Activated CD4-positive, alpha-beta T cell treated with anti-CD3 and anti-CD28 coated beads, Interleukin-2, amount 10 ng/mL, durations not matched to agents 24 days and 14 days (primary cell): ENCODE results near the gene MAP3K21. TPM values are rescaled to one million over a fixed set of nuclear protein-coding genes. Genes with fewer than 3 reads are reported as not detected.

Experiments used
- DNase-seq: peaks from one replicate; pipeline ENCODE4 v3.0.0; 2022
- H3K27ac Mint-ChIP-seq: one replicate; pipeline ENCODE4 v1.8.0; 2022; ENCODE audit warnings: mild to moderate bottlenecking, mixed read lengths
- H3K27me3 Mint-ChIP-seq: one replicate; pipeline ENCODE4 v1.8.0; 2022; ENCODE audit warnings: mixed read lengths
- H3K36me3 Mint-ChIP-seq: one replicate; pipeline ENCODE4 v1.8.0; 2022; ENCODE audit warnings: low read depth, mild to moderate bottlenecking, mixed read lengths
- H3K4me1 Mint-ChIP-seq: one replicate; pipeline ENCODE4 v1.8.0; 2021; ENCODE audit warnings: mixed read lengths
- H3K4me3 Mint-ChIP-seq: one replicate; pipeline ENCODE4 v1.8.0; 2022; ENCODE audit warnings: mild to moderate bottlenecking, moderate library complexity, mixed read lengths
- H3K9me3 Mint-ChIP-seq: one replicate; pipeline ENCODE4 v1.8.0; 2021; ENCODE audit warnings: mixed read lengths
- intact Hi-C: fragments of 100-400 bp; cut with micrococcal nuclease; formaldehyde crosslinking; loops from one replicate; pipeline ENCODE4 v1.15.1; 2023
- total RNA-seq: library from RNA; stranded (reverse); gene quantifications from 2 replicates; pipeline ENCODE4 v1.2.3, GENCODE V29; 2022

MAP3K21 gene
- total RNA-seq, 1 donor from 2014 or later: 1.5 TPM

- intact Hi-C loops: no loop called here
- DNase-seq: no peak
- H3K27ac Mint-ChIP-seq: no peak overlapping the region
- H3K4me3 Mint-ChIP-seq: no peak overlapping the region
- no peaks in the 10 kb centered on the region for H3K36me3 Mint-ChIP-seq
- peaks cover 2% of the 10 kb centered on the region for H3K27me3 Mint-ChIP-seq
- no peaks in the 10 kb centered on the region for H3K9me3 Mint-ChIP-seq
- H3K4me1 Mint-ChIP-seq: peaks cover 4% of the 10 kb centered on the region
Observed at GRCh38 chr1:233372218-233373120, 44.9 kb downstream of the MAP3K21 start.

DNA sequence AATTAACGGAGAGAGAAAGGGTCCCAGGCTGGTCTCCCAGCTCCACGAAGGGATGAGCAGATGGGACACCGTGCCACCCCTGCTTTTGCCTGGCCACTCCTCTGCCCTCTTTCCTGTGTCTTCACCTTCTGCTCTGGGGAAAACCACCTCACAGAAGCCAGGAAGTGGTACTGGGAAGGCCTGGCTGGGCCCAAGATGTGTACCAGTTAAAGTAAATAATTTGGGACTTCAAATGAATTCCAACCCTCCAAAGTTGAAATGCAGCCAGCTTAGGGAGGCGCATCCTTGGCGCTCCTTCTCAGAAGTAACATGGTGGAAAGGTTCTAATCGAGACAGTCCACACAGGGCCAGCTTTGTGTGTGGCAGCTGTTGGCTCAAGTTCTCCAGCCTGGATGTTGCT, 45.7 kb downstream of the MAP3K21 start:
- no peaks in the 10 kb centered on the region for H3K9me3 Mint-ChIP-seq
- H3K4me1 Mint-ChIP-seq: peaks cover 4% of the 10 kb centered on the region
- H3K27me3 Mint-ChIP-seq: no peaks in the 10 kb centered on the region
- DNase-seq: no peak
- intact Hi-C loops: no loop called here
- no peak overlapping the region for H3K27ac Mint-ChIP-seq
- no peak overlapping the region for H3K4me3 Mint-ChIP-seq
- no peaks in the 10 kb centered on the region for H3K36me3 Mint-ChIP-seq

GRCh38 chr1:233375653-233376052, 48.1 kb downstream of the MAP3K21 start:
- no peaks in the 10 kb centered on the region for H3K9me3 Mint-ChIP-seq
- no peak overlapping the region for H3K27ac Mint-ChIP-seq
- no peak overlapping the region for H3K4me3 Mint-ChIP-seq
- no peaks in the 10 kb centered on the region for H3K36me3 Mint-ChIP-seq
- no peak for DNase-seq
- intact Hi-C loops: no loop called here
- no peaks in the 10 kb centered on the region for H3K27me3 Mint-ChIP-seq
- H3K4me1 Mint-ChIP-seq: peaks cover 4% of the 10 kb centered on the region

DNA sequence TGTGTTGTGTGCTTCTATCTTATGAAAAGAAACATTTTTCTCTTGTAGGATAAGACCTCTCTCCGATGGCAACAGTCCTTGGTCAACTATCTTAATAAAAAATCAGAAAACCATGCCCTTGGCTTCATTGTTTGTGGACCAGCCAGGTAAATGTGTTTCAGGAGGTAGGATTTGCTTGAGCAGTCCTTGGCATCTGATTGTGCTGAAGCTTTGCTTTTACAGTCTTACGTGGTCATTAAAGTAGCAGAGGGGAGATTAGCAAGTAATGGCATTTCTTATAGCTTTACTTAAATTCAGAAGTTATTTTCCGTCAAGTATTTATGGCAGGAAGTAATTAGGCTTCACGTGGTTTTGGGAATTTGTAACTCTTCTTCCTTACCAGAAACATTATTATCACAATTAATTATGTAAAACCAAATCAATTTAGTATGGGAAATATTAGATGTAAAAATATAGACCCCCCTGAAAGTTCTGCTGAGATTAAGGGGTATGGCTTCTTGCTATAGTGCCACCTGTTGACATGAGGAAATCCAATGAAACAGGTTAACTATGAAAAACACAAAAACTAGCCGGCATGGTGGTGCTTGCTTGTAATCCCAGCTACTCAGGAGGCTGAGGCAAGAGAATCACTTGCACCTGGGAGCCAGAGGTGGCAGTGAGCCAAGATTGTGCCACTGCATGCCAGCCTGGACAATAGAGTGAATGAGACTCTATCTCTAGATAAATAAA, 49.0 kb downstream of the MAP3K21 start:
- Mint-ChIP-seq H3K4me3 (no peak overlapping the region), H3K4me1 (peaks cover 4% of the 10 kb centered on the region), H3K27me3 (no peaks in the 10 kb centered on the region), H3K27ac (no peak overlapping the region), H3K36me3 (no peaks in the 10 kb centered on the region), H3K9me3 (no peaks in the 10 kb centered on the region)
- intact Hi-C loops: no loop called here
- no peak for DNase-seq

GRCh38 chr1:233379869-233380438, 52.4 kb downstream of the MAP3K21 start:
- no peak overlapping the region for H3K4me3 Mint-ChIP-seq
- H3K27ac Mint-ChIP-seq: no peak overlapping the region
- H3K27me3 Mint-ChIP-seq: no peaks in the 10 kb centered on the region
- intact Hi-C loops: no loop called here
- H3K9me3 Mint-ChIP-seq: no peaks in the 10 kb centered on the region
- H3K36me3 Mint-ChIP-seq: no peaks in the 10 kb centered on the region
- peaks cover 2% of the 10 kb centered on the region for H3K4me1 Mint-ChIP-seq
- DNase-seq: no peak

DNA sequence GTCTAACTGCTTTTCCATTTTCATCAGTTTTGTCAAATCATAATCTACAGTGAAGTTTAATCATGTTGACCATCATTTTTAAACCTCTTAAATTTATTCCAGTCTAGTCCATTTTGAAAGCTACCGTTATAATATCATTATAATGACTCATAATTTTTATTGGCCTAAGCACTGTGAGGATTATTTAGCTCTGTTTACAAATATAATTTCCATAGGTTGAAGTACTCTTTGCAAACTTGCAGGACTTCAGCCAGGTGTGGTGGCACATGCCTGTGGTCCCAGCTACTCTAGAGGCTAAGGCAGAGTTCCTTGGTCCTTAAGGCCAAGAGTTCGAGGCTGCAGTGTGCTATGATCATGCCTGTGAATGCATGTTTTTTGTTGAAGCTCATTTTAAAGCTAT, 54.3 kb downstream of the MAP3K21 start:
- Mint-ChIP-seq H3K4me1 (no peaks in the 10 kb centered on the region), H3K27me3 (no peaks in the 10 kb centered on the region), H3K4me3 (no peak overlapping the region), H3K9me3 (no peaks in the 10 kb centered on the region), H3K27ac (no peak overlapping the region), H3K36me3 (no peaks in the 10 kb centered on the region)
- DNase-seq: no peak
- intact Hi-C loops: no loop called here

DNA sequence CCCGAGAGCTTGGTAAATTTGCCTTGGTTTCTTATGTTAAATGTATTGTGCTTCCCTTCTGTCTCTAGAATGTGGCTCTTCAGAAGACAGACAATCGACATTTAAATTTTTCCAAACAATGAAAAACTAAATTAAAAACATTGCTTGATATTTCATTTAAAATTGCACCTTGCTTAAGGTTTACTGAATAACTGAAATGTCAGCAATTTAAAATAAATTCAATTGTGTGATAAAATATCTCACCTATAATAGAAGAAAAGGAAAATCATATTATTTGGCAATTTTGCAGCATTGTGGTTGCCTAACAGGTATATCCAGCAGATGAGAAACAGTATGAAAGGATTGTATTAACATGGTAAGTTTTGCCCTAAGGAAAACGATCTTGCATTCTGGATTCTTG, 56.5 kb downstream of the MAP3K21 start:
- Mint-ChIP-seq H3K27ac (no peak overlapping the region), H3K4me1 (no peaks in the 10 kb centered on the region), H3K4me3 (no peak overlapping the region), H3K9me3 (no peaks in the 10 kb centered on the region), H3K27me3 (peaks cover 5% of the 10 kb centered on the region), H3K36me3 (no peaks in the 10 kb centered on the region)
- no peak for DNase-seq
- intact Hi-C loops: no loop called here

GRCh38 chr1:233386336-233386735, 58.8 kb downstream of the MAP3K21 start:
- Mint-ChIP-seq H3K27ac (no peak overlapping the region), H3K4me1 (no peaks in the 10 kb centered on the region), H3K36me3 (no peaks in the 10 kb centered on the region), H3K27me3 (peaks cover 23% of the 10 kb centered on the region), H3K9me3 (no peaks in the 10 kb centered on the region), H3K4me3 (no peak overlapping the region)
- intact Hi-C loops: no loop called here
- no peak for DNase-seq

DNA sequence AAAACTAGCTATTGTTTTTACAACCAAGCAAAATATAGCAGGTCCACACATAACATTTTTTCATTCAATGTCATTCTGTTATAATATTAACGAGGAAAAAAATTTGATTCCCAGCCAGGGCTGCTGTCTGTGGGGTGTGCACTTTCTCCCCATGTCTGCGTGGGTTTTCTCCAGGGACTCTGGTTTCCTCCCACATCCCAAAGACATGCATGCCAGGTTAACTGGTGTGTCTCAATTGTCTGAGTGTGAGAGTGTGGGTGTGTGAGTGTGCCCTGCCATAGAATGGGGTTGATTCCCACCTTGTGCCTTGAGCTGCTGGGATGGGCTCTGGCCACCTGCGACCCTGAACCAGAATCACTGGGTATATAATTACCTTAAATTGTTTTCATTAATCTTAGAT, 60.1 kb downstream of the MAP3K21 start:
- Mint-ChIP-seq H3K4me3 (no peak overlapping the region), H3K27ac (no peak overlapping the region), H3K27me3 (peaks cover 30% of the 10 kb centered on the region), H3K36me3 (no peaks in the 10 kb centered on the region), H3K4me1 (no peaks in the 10 kb centered on the region), H3K9me3 (no peaks in the 10 kb centered on the region)
- DNase-seq: no peak
- intact Hi-C loops: no loop called here

DNA sequence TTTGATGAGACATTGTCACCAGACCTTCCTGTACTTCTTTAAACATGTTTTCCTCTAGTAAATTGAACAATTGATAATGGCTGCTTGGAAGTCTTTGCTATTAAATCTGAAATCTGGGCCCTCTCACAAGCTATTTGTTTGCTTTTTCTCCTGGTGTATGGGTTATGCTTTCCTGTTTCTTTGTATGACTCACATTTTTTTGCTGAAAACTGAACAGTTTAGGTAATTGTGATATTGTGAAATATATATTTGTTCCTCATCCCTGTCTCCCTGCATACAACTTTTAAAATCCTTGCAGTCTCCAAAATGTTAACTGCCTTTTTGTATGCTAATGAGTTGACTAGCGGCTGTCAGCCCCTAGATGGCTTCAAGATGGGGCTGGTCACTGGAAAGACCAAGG, 61.6 kb downstream of the MAP3K21 start:
- intact Hi-C loops: no loop called here

GRCh38 chr1:233389893-233390292, 62.4 kb downstream of the MAP3K21 start:
- Mint-ChIP-seq H3K36me3 (no peaks in the 10 kb centered on the region), H3K4me1 (no peaks in the 10 kb centered on the region), H3K4me3 (no peak overlapping the region), H3K27me3 (peaks cover 42% of the 10 kb centered on the region), H3K9me3 (no peaks in the 10 kb centered on the region), H3K27ac (no peak overlapping the region)
- no peak for DNase-seq
- intact Hi-C loops: no loop called here

More for the DNA sequence above, 61.6 kb downstream of the MAP3K21 start:
- no peak for DNase-seq
- Mint-ChIP-seq H3K27ac (no peak overlapping the region), H3K9me3 (no peaks in the 10 kb centered on the region), H3K36me3 (no peaks in the 10 kb centered on the region), H3K27me3 (peaks cover 41% of the 10 kb centered on the region), H3K4me1 (no peaks in the 10 kb centered on the region), H3K4me3 (no peak overlapping the region)

DNA sequence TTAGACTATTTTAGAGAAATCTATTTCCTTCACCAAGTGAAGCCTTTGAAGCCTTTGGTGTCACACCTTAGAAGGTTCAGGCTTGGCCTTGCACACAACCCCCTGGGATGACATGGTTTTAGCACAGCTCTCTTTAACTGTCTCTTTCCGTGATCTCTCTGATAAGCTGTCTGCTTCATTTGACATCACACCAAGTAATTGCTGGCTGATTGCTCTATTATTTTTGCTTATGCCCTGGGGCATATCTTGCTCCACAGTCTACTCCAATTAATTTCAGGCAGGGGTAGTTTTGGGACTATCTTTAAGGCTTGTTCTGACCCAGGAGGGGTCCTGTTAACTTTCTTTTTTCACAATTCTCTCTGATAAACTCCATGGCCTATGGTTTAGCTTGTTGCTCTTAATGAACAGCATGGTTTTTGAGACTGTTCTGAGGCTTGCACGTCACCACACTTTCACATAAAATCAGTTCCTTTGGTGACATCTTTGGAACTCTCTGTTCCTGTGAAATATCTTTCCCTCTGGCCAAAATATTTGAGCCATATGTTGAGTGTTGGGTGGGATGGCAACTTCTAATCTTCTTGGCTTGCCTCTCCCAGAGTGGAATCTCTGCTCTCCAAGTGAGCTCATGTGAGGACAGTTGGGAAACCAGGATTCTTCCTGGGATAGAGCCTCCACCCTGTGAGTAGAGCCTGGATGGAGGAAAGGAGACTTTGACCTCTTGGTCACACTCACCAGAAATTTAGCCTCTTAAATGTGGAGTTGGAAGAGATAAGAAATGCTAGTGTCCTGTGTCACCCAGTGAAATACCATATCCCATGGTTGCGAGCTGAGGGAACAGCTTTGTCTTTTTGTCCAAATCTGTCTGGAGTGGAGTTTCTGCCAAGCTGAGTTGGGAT, 63.6 kb downstream of the MAP3K21 start:
- intact Hi-C loops: no loop called here
- Mint-ChIP-seq H3K36me3 (no peaks in the 10 kb centered on the region), H3K4me3 (no peak overlapping the region), H3K9me3 (no peaks in the 10 kb centered on the region), H3K4me1 (no peaks in the 10 kb centered on the region), H3K27ac (no peak overlapping the region), H3K27me3 (peaks cover 43% of the 10 kb centered on the region)
- DNase-seq: no peak

DNA sequence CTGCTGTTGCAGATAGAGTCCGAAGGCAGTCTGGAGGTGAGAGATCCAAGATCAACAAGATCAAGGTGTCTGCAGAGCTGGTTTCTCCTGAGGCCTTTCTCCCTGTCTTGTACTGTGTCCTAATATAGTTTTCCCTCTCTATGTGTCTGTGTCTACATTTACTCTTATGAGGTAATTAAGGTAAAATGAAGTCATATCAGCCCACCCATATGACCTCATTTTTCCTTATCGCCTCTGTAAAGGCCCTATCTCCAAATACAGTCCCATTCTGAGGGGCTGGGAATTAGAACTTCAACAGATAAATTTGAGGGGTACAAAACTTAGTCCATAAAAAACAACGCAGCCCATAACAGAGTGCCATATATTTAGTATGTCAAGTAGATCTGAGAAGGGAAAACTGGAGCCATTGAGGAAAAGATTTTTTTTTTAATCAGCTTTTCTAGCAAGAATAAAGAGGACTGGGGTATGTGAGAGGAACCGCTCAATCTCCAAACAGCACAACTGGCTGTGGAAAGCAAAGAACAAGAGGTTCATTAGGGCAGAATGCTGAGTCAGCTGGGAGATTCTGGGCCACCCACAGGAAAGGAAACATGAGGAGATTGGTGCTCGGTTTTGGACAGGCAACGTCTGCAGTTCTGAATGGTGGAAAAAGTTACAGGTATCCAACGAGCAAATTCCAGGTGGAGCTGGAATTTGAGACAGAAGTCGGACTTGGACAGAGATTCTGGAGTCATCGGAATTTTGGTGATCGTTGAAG, 65.7 kb downstream of the MAP3K21 start:
- H3K36me3 Mint-ChIP-seq: no peaks in the 10 kb centered on the region
- H3K4me3 Mint-ChIP-seq: no peak overlapping the region
- DNase-seq: no peak
- peaks cover 50% of the 10 kb centered on the region for H3K27me3 Mint-ChIP-seq
- no peak overlapping the region for H3K27ac Mint-ChIP-seq
- H3K4me1 Mint-ChIP-seq: no peaks in the 10 kb centered on the region
- intact Hi-C loops: no loop called here
- no peaks in the 10 kb centered on the region for H3K9me3 Mint-ChIP-seq
